A549 (cell line): ENCODE data around the gene ATP13A4. TPM values are rescaled to one million over a fixed set of nuclear protein-coding genes. Genes with fewer than 3 reads are reported as not detected.

ENCODE experiments used
- ATAC-seq, 2 experiments: fragments of 200-7000 bp in 1 of 2; fragments of >200 bp in 1 of 2; cut with Nextera tagmentation in 1 of 2; cut with Tn5 transposase in 1 of 2; 3 replicates each; pipeline versions ENCODE4 v1.8.0 to v1.9.1; 2018 to 2020; ENCODE audit warnings: mild to moderate bottlenecking in 1 of 2, moderate library complexity in 1 of 2
- CTCF ChIA-PET: fragments of 300-600 bp; sonication (Branson Sonifier 250); formaldehyde crosslinking; extraction: SDS; loops from one replicate; lab custom pipeline; 2021; ENCODE audit warnings: antibody characterized with exemption, inconsistent platforms; lab: Yijun Ruan, JAX
- POLR2A ChIA-PET: fragments of 350-600 bp; formaldehyde crosslinking; extraction: SDS; loops from one replicate; lab custom pipeline; 2021; ENCODE audit warnings: antibody characterized with exemption, inconsistent platforms; lab: Yijun Ruan, JAX
- DNase-seq, 2 experiments: peaks; one replicate each; pipeline versions ENCODE4 v3.0.0 to v3.0.0-alpha.2; 2011 to 2016; ENCODE audit warnings: low read depth in 1 of 2, low spot score in 1 of 2
- FAIRE-seq: peaks from 2 replicates; lab custom pipeline; 2011; peaks lifted over from hg19 to GRCh38; lab: Jason Lieb, UNC
- H3K27ac ChIP-seq, 2 experiments: fragments of >200 bp; sonication (Bioruptor Twin); formaldehyde crosslinking; 3 replicates each; pipeline ENCODE4 v1.5.1; 2016 to 2017
- H3K4me1 ChIP-seq: fragments of >200 bp; sonication (Bioruptor Twin); formaldehyde crosslinking; 3 replicates; pipeline ENCODE4 v1.6.1; 2016
- H3K4me2 ChIP-seq: fragments of >200 bp; sonication (Bioruptor Twin); formaldehyde crosslinking; 3 replicates; pipeline ENCODE4 v1.6.1; 2016
- H3K4me3 ChIP-seq: fragments of >200 bp; sonication (Bioruptor Twin); formaldehyde crosslinking; 3 replicates; pipeline ENCODE4 v1.5.1; 2016
- H3K9me3 ChIP-seq: fragments of >200 bp; sonication (Bioruptor Twin); formaldehyde crosslinking; 3 replicates; pipeline ENCODE4 v1.6.1; 2016
- ATOH8 ChIP-seq: fragments of 250-450 bp; sonication (Bioruptor Pico); IDR thresholded peaks from 2 replicates; pipeline ENCODE4 v1.5.0; 2020; ENCODE audit warnings: low read depth, mild to moderate bottlenecking, moderate library complexity
- BCL3 ChIP-seq: fragments of >200 bp; sonication (Bioruptor Twin); formaldehyde crosslinking; IDR thresholded peaks from 3 replicates; pipeline ENCODE4 v1.6.1; 2016
- CBX2 ChIP-seq: fragments of 200-600 bp; sonication (generic); IDR thresholded peaks from 2 replicates; pipeline ENCODE4 v1.6.1; 2016; ENCODE audit warnings: low read depth, mild to moderate bottlenecking, borderline replicate concordance
- CEBPB ChIP-seq, 2 experiments: fragments of >200 bp in 1 of 2; sonication (Bioruptor Twin) in 1 of 2; formaldehyde crosslinking in 1 of 2; IDR thresholded peaks; 2 replicates each; pipeline ENCODE4 v1.6.1; 2012 to 2016
- CHD2 ChIP-seq: fragments of 150-350 bp; IDR thresholded peaks from 2 replicates; pipeline ENCODE4 v1.6.1; 2014; ENCODE audit warnings: low read length; ENCODE audit not compliant: partially characterized antibody
- CHD4 ChIP-seq: fragments of 200-600 bp; sonication (generic); IDR thresholded peaks from 2 replicates; pipeline ENCODE4 v1.6.1; 2016; ENCODE audit warnings: antibody characterized with exemption, mild to moderate bottlenecking, borderline replicate concordance
- CTCF ChIP-seq: fragments of >200 bp; sonication (Bioruptor Twin); formaldehyde crosslinking; IDR thresholded peaks from 3 replicates; pipeline ENCODE4 v1.5.1; 2016
- FOSL2 ChIP-seq, 2 experiments: fragments of 450-650 bp in 1 of 2; fragments of >200 bp in 1 of 2; sonication (Bioruptor Twin) in 1 of 2; formaldehyde crosslinking; IDR thresholded peaks; 2 replicates each; pipeline versions ENCODE4 v1.5.0 to v1.6.1; 2016 to 2020; ENCODE audit warnings: mild to moderate bottlenecking in 1 of 2, moderate library complexity in 1 of 2
- FOXS1 ChIP-seq: fragments of 250-450 bp; sonication (Bioruptor Pico); IDR thresholded peaks from 2 replicates; pipeline ENCODE4 v1.5.0; 2020; ENCODE audit warnings: mild to moderate bottlenecking, moderate library complexity
- GATA3 ChIP-seq: IDR thresholded peaks from 2 replicates; pipeline ENCODE4 v1.6.1; 2012; ENCODE audit warnings: borderline replicate concordance
- HDAC2 ChIP-seq: fragments of 200-600 bp; sonication (generic); IDR thresholded peaks from 2 replicates; pipeline ENCODE4 v1.6.1; 2016
- HMGXB4 ChIP-seq: fragments of 250-450 bp; sonication (Bioruptor Pico); IDR thresholded peaks from 2 replicates; pipeline ENCODE4 v1.5.0; 2021; ENCODE audit warnings: mild to moderate bottlenecking, moderate library complexity, borderline replicate concordance
- HOXA7 ChIP-seq: fragments of 250-450 bp; sonication (Bioruptor Pico); IDR thresholded peaks from 2 replicates; pipeline ENCODE4 v1.5.0; 2020; ENCODE audit warnings: mild to moderate bottlenecking, moderate library complexity
- HOXB13 ChIP-seq: fragments of 250-450 bp; sonication (Bioruptor Pico); IDR thresholded peaks from 2 replicates; pipeline ENCODE4 v1.5.0; 2020; ENCODE audit warnings: low read depth, mild to moderate bottlenecking, moderate library complexity
- HOXB5 ChIP-seq: fragments of 250-450 bp; sonication (Bioruptor Pico); IDR thresholded peaks from 2 replicates; pipeline ENCODE4 v1.5.0; 2020; ENCODE audit warnings: mild to moderate bottlenecking, moderate library complexity
- JUN ChIP-seq, 2 experiments: fragments of >200 bp; sonication (Bioruptor Twin); formaldehyde crosslinking; IDR thresholded peaks; 2 replicates in 1 of 2; 3 replicates in 1 of 2; pipeline ENCODE4 v1.6.1; 2016 to 2017
- JUNB ChIP-seq: fragments of >200 bp; sonication (Bioruptor Twin); formaldehyde crosslinking; IDR thresholded peaks from 2 replicates; pipeline ENCODE4 v1.6.1; 2016
- KDM1A ChIP-seq: fragments of 200-600 bp; sonication (generic); IDR thresholded peaks from 2 replicates; pipeline ENCODE4 v1.6.1; 2016; ENCODE audit warnings: low read depth, mild to moderate bottlenecking
- KDM5A ChIP-seq: fragments of 200-600 bp; sonication (generic); IDR thresholded peaks from 2 replicates; pipeline ENCODE4 v1.6.1; 2016; ENCODE audit warnings: antibody characterized with exemption, mild to moderate bottlenecking
- MAX ChIP-seq: IDR thresholded peaks from 2 replicates; pipeline ENCODE4 v1.6.1; 2012
- NPAS2 ChIP-seq: fragments of 250-450 bp; sonication (Bioruptor Pico); IDR thresholded peaks from 2 replicates; pipeline ENCODE4 v1.8.0; 2022; ENCODE audit warnings: mild to moderate bottlenecking, moderate library complexity, borderline replicate concordance
- PHF8 ChIP-seq: fragments of 200-600 bp; sonication (generic); IDR thresholded peaks from 2 replicates; pipeline ENCODE4 v1.6.1; 2016; ENCODE audit warnings: low read depth, mild to moderate bottlenecking, antibody characterized with exemption, moderate library complexity, borderline replicate concordance
- POLR2A ChIP-seq: IDR thresholded peaks from 2 replicates; pipeline ENCODE4 v1.6.1; 2012; ENCODE audit warnings: mild to moderate bottlenecking, low read length
- RAD21 ChIP-seq, 2 experiments: fragments of >200 bp in 1 of 2; sonication (Bioruptor Twin) in 1 of 2; formaldehyde crosslinking in 1 of 2; IDR thresholded peaks in 1 of 2; conservative IDR thresholded peaks in 1 of 2; 2 replicates in 1 of 2; 3 replicates in 1 of 2; pipeline ENCODE4 v1.6.1; 2012 to 2018; ENCODE audit warnings: inconsistent platforms in 1 of 2
- RARB ChIP-seq: fragments of 250-450 bp; sonication (Bioruptor Pico); IDR thresholded peaks from 2 replicates; pipeline ENCODE4 v1.8.0; 2021; ENCODE audit warnings: mild to moderate bottlenecking, moderate library complexity
- RCOR1 ChIP-seq: fragments of 150-350 bp; IDR thresholded peaks from 2 replicates; pipeline ENCODE4 v1.6.1; 2014; ENCODE audit warnings: antibody characterized with exemption, low read length, low read depth
- RFX5 ChIP-seq: fragments of 450-650 bp; IDR thresholded peaks from 2 replicates; pipeline ENCODE4 v1.7.1; 2014; ENCODE audit warnings: antibody characterized with exemption, mild to moderate bottlenecking, moderate library complexity
- SMC3 ChIP-seq: fragments of >200 bp; sonication (Bioruptor Twin); formaldehyde crosslinking; IDR thresholded peaks from 3 replicates; pipeline ENCODE4 v1.6.1; 2018; ENCODE audit warnings: inconsistent platforms
- SREBF2 ChIP-seq: fragments of 450-650 bp; IDR thresholded peaks from 2 replicates; pipeline ENCODE4 v1.6.1; 2014; ENCODE audit warnings: mild to moderate bottlenecking, moderate library complexity
- TFCP2L1 ChIP-seq: fragments of 250-450 bp; sonication (Bioruptor Pico); IDR thresholded peaks from 2 replicates; pipeline ENCODE4 v1.5.0; 2021; ENCODE audit warnings: mild to moderate bottlenecking
- ZC3H11A ChIP-seq: fragments of 450-650 bp; IDR thresholded peaks from 2 replicates; pipeline ENCODE4 v1.6.1; 2014; ENCODE audit warnings: antibody characterized with exemption, mild to moderate bottlenecking
- ZFP36 ChIP-seq: fragments of 450-650 bp; IDR thresholded peaks from 2 replicates; pipeline ENCODE4 v1.6.1; 2014; ENCODE audit warnings: borderline replicate concordance; ENCODE audit not compliant: partially characterized antibody
- ZSCAN20 ChIP-seq: fragments of 250-450 bp; sonication (Bioruptor Pico); IDR thresholded peaks from 2 replicates; pipeline ENCODE4 v1.8.0; 2022; ENCODE audit warnings: mild to moderate bottlenecking, moderate library complexity
- whole genome bisulfite sequencing: methylation state at CpG from one replicate; pipeline ENCODE4 v1.1.6; 2017; ENCODE audit errors: missing lambda C conversion rate; 5-methylcytosine and 5-hydroxymethylcytosine counted together
- polyA plus RNA-seq, 4 experiments: library from polyadenylated mRNA; depleted of rRNA in 3 of 4; stranded (reverse); fragments of >200 nt; fragmentation: RNase III in 1 of 4; extraction: RNeasy Plus Mini Kit Qiagen cat#74134 plus additional on column Dnase treatment in 1 of 4; gene quantifications; 2 replicates in 3 of 4; 3 replicates in 1 of 4; pipeline ENCODE4 v1.2.3, GENCODE V29; 2011 to 2017

The ATP13A4 gene
- polyA plus RNA-seq, 2 of the 4 experiments (the other 2 are of a cell fraction): 0.09 to 0.10 TPM

- 7% methylated on average over 1 of the region's 1 CpG for WGBS
- no peak for FAIRE-seq
Observed at GRCh38 chr3:193367868-193368267, 186.8 kb downstream of the ATP13A4 start.

GRCh38 chr3:193357291-193357690, 197.4 kb downstream of the ATP13A4 start:
- Histone ChIP-seq H3K27ac (no peak overlapping the region), H3K4me3 (no peak overlapping the region), H3K4me2 (no peak overlapping the region), H3K9me3 (no peaks in the 10 kb centered on the region), H3K4me1 (no peaks in the 10 kb centered on the region)
- TF ChIP-seq ATOH8 (no peak), TFCP2L1 (no peak), JUN (IDR thresholded peaks at IDR 0.05) (no peak), SMC3 (no peak), KDM1A (no peak), HDAC2 (no peak), KDM5A (no peak), RAD21 (conservative IDR thresholded peaks at IDR 0.05 in 1 of 2, IDR thresholded peaks at IDR 0.05 in 1 of 2) (no peak), FOSL2 (IDR thresholded peaks at IDR 0.05) (no peak), FOSL2 (CRISPR knock-in tag; IDR thresholded peaks at IDR 0.05) (no peak), RCOR1 (no peak), FOXS1 (CRISPR knock-in tag) (no peak), BCL3 (no peak), MAX (no peak), POLR2A (no peak), HOXB13 (no peak), NPAS2 (CRISPR knock-in tag) (no peak), JUNB (no peak), RFX5 (no peak), HOXA7 (CRISPR knock-in tag) (no peak)
- FAIRE-seq: no peak
- WGBS: 0% methylated on average over 3 of the region's 3 CpGs
- no peak for ATAC-seq
- no peak for DNase-seq
- ChIA-PET POLR2A (no interaction called here), CTCF (no interaction called here)

More at GRCh38 chr3:193367868-193368267, 186.8 kb downstream of the ATP13A4 start:
- no peak overlapping the region for H3K4me3 ChIP-seq
- POLR2A ChIA-PET: no interaction called here
- no peaks in the 10 kb centered on the region for H3K9me3 ChIP-seq
- CTCF ChIA-PET: no interaction called here
- DNase-seq: no peak
- no peak overlapping the region for H3K4me2 ChIP-seq
- no peaks in the 10 kb centered on the region for H3K4me1 ChIP-seq
- ATAC-seq: no peak
- H3K27ac ChIP-seq: no peak overlapping the region
- TF ChIP-seq ZC3H11A: no peak
- no peak for TF ChIP-seq CBX2
- TF ChIP-seq SREBF2: no peak
- TF ChIP-seq TFCP2L1: no peak
- no peak for TF ChIP-seq RARB (CRISPR knock-in tag)
- TF ChIP-seq KDM1A: no peak
- no peak for TF ChIP-seq HDAC2
- TF ChIP-seq HOXB13: no peak
- TF ChIP-seq ZSCAN20: no peak
- TF ChIP-seq ZFP36: no peak

GRCh38 chr3:193354423-193354822, 200.3 kb downstream of the ATP13A4 start:
- CTCF ChIA-PET: interaction anchor here (0.6 kb wide), 1 partner anchor 677 kb away, joined by 3 read pairs; no protein-coding TSS in a partner anchor
- FAIRE-seq: no peak

More at GRCh38 chr3:193354423-193354822, 200.3 kb downstream of the ATP13A4 start:
- POLR2A ChIA-PET: no interaction called here
- no peak for DNase-seq
- Histone ChIP-seq H3K4me3 (no peak overlapping the region), H3K27ac (no peak overlapping the region), H3K9me3 (no peaks in the 10 kb centered on the region), H3K4me1 (no peaks in the 10 kb centered on the region), H3K4me2 (no peak overlapping the region)
- TF ChIP-seq CHD4: no peak
- no peak for TF ChIP-seq JUN (IDR thresholded peaks at IDR 0.05)
- TF ChIP-seq CHD2: no peak
- no peak for TF ChIP-seq HOXB13
- no peak for TF ChIP-seq HMGXB4 (CRISPR knock-in tag)
- no peak for TF ChIP-seq CEBPB (IDR thresholded peaks at IDR 0.05)
- TF ChIP-seq PHF8: no peak
- no peak for TF ChIP-seq CTCF
- no peak for TF ChIP-seq ZC3H11A
- TF ChIP-seq HOXB5: no peak
- no peak for TF ChIP-seq GATA3
- ATAC-seq: no peak
- WGBS: 12% methylated on average over 5 of the region's 5 CpGs
